ENCODE measurements around the gene TM2D3. TPM values are rescaled to one million over a fixed set of nuclear protein-coding genes. Genes with fewer than 3 reads are reported as not detected.
A peak's percentile ranks its signal among the peaks of the same experiment; 100 is the strongest.

TM2D3 gene
- total and polyA plus RNA-seq, 4 experiments from 2014 or later: 35.1 to 92.9 (median 63.3) TPM

GRCh38 chr15:101608201-101608600, 44.0 kb downstream of the TM2D3 start:
- CTCF ChIA-PET (ENCODE audit: partially characterized antibody): no interaction called here
- no peak overlapping the region for H3K27ac Mint-ChIP-seq
- peaks cover 6 to 14% of the 10 kb centered on the region in 2 donors for H3K27me3 Mint-ChIP-seq

GRCh38 chr15:101607108-101607507, 45.1 kb downstream of the TM2D3 start:
- no peak for DNase-seq
- peaks cover 0 to 7% of the 10 kb centered on the region in 2 donors for H3K36me3 Mint-ChIP-seq
- H3K4me3 ChIP-seq (ENCODE audit: low read length in 2 of 2): no peak overlapping the region
- ChIA-PET CTCF (ENCODE audit: partially characterized antibody) (no interaction called here), POLR2A (ENCODE audit: partially characterized antibody) (no interaction called here)
- no peaks in the 10 kb centered on the region for H3K4me1 Mint-ChIP-seq
- H3K27me3 ChIP-seq (ENCODE audit: insufficient read depth, low read length): no peaks in the 10 kb centered on the region
- H3K4me1 ChIP-seq (ENCODE audit: insufficient read depth, low read length): no peaks in the 10 kb centered on the region
- peaks cover 0 to 6% (median 4%) of the 10 kb centered on the region in 8 donors for H3K9me3 Mint-ChIP-seq
- no peak overlapping the region for H3K4me3 Mint-ChIP-seq
- intact Hi-C loops (cut with micrococcal nuclease): no loop called here
- H3K9me3 ChIP-seq (ENCODE audit: control insufficient read depth in 1 of 2, low read length in 2 of 2): no peaks in the 10 kb centered on the region
- no peak overlapping the region for H3K27ac Mint-ChIP-seq
- no peak overlapping the region for H3K27ac ChIP-seq (ENCODE audit: low read depth, low read length)
- no peaks in the 10 kb centered on the region for H3K36me3 ChIP-seq (ENCODE audit: insufficient read depth, low read length)
- H3K27me3 Mint-ChIP-seq: peaks cover 9 to 14% of the 10 kb centered on the region in 2 donors

More at GRCh38 chr15:101608201-101608600, 44.0 kb downstream of the TM2D3 start:
- Histone ChIP-seq H3K9me3 (ENCODE audit: control insufficient read depth in 1 of 2, low read length in 2 of 2) (no peaks in the 10 kb centered on the region), H3K4me3 (ENCODE audit: low read length in 2 of 2) (no peak overlapping the region), H3K36me3 (ENCODE audit: insufficient read depth, low read length) (no peaks in the 10 kb centered on the region), H3K27me3 (ENCODE audit: insufficient read depth, low read length) (no peaks in the 10 kb centered on the region), H3K27ac (ENCODE audit: low read depth, low read length) (no peak overlapping the region), H3K4me1 (ENCODE audit: insufficient read depth, low read length) (no peaks in the 10 kb centered on the region)
- intact Hi-C loops (cut with micrococcal nuclease): no loop called here
- Mint-ChIP-seq H3K4me1 (no peaks in the 10 kb centered on the region), H3K36me3 (peaks cover 0 to 7% of the 10 kb centered on the region in 2 donors), H3K4me3 (no peak overlapping the region), H3K9me3 (peaks cover 0 to 6% (median 4%) of the 10 kb centered on the region in 8 donors)
- POLR2A ChIA-PET (ENCODE audit: partially characterized antibody): no interaction called here
- DNase-seq: no peak

GRCh38 chr15:101604124-101604874, 47.9 kb downstream of the TM2D3 start:
- intact Hi-C loops (cut with micrococcal nuclease): no loop called here
- Histone ChIP-seq H3K4me1 (ENCODE audit: insufficient read depth, low read length) (no peaks in the 10 kb centered on the region), H3K36me3 (ENCODE audit: insufficient read depth, low read length) (no peaks in the 10 kb centered on the region), H3K4me3 (ENCODE audit: low read length in 2 of 2) (no peak overlapping the region), H3K9me3 (ENCODE audit: control insufficient read depth in 1 of 2, low read length in 2 of 2) (no peaks in the 10 kb centered on the region), H3K27me3 (ENCODE audit: insufficient read depth, low read length) (peaks cover under 1% of the 10 kb centered on the region), H3K27ac (ENCODE audit: low read depth, low read length) (no peak overlapping the region)
- H3K4me3 Mint-ChIP-seq: peak overlapping the region in 1 of 8 donors; percentile 16
- H3K36me3 Mint-ChIP-seq: peaks cover 0 to 11% of the 10 kb centered on the region in 2 donors
- peak overlapping the region in 1 of 7 donors; percentile 43 for H3K27ac Mint-ChIP-seq
- peaks cover 22 to 26% of the 10 kb centered on the region in 2 donors for H3K27me3 Mint-ChIP-seq
- H3K4me1 Mint-ChIP-seq: no peaks in the 10 kb centered on the region
- CTCF ChIA-PET (ENCODE audit: partially characterized antibody): no interaction called here
- no peak for DNase-seq
- peaks cover 0 to 12% (median 8%) of the 10 kb centered on the region in 8 donors for H3K9me3 Mint-ChIP-seq
- POLR2A ChIA-PET (ENCODE audit: partially characterized antibody): no interaction called here

- Mint-ChIP-seq H3K27me3 (peaks cover 27 to 38% of the 10 kb centered on the region in 2 donors), H3K27ac (peak overlapping the region in 1 of 7 donors; percentile 66), H3K4me1 (no peaks in the 10 kb centered on the region), H3K9me3 (peaks cover 0 to 20% (median 12%) of the 10 kb centered on the region in 8 donors), H3K4me3 (no peak overlapping the region), H3K36me3 (peaks cover 0 to 11% of the 10 kb centered on the region in 2 donors)
- DNase-seq: no peak
- Histone ChIP-seq H3K9me3 (ENCODE audit: control insufficient read depth in 1 of 2, low read length in 2 of 2) (no peaks in the 10 kb centered on the region), H3K4me3 (ENCODE audit: low read length in 2 of 2) (no peak overlapping the region), H3K27ac (ENCODE audit: low read depth, low read length) (no peak overlapping the region), H3K36me3 (ENCODE audit: insufficient read depth, low read length) (no peaks in the 10 kb centered on the region), H3K27me3 (ENCODE audit: insufficient read depth, low read length) (peaks cover 3% of the 10 kb centered on the region), H3K4me1 (ENCODE audit: insufficient read depth, low read length) (no peaks in the 10 kb centered on the region)
- ChIA-PET CTCF (ENCODE audit: partially characterized antibody) (no interaction called here), POLR2A (ENCODE audit: partially characterized antibody) (no interaction called here)
- intact Hi-C loops (cut with micrococcal nuclease): no loop called here
These were observed 49.4 kb downstream of the TM2D3 start for GRCh38 chr15:101602801-101603200.

- ChIA-PET POLR2A (ENCODE audit: partially characterized antibody) (no interaction called here), CTCF (ENCODE audit: partially characterized antibody) (no interaction called here)
- Histone ChIP-seq H3K27ac (ENCODE audit: low read depth, low read length) (no peak overlapping the region), H3K4me1 (ENCODE audit: insufficient read depth, low read length) (no peaks in the 10 kb centered on the region), H3K4me3 (ENCODE audit: low read length in 2 of 2) (no peak overlapping the region), H3K27me3 (ENCODE audit: insufficient read depth, low read length) (peaks cover 3% of the 10 kb centered on the region), H3K9me3 (ENCODE audit: control insufficient read depth in 1 of 2, low read length in 2 of 2) (no peaks in the 10 kb centered on the region), H3K36me3 (ENCODE audit: insufficient read depth, low read length) (no peaks in the 10 kb centered on the region)
- intact Hi-C loops (cut with micrococcal nuclease): no loop called here
- no peak for DNase-seq
- no peaks in the 10 kb centered on the region for H3K4me1 Mint-ChIP-seq
- H3K27me3 Mint-ChIP-seq: peaks cover 44 to 57% of the 10 kb centered on the region in 2 donors
- H3K9me3 Mint-ChIP-seq: peaks cover 4 to 41% (median 33%) of the 10 kb centered on the region in 8 donors
- no peak overlapping the region for H3K4me3 Mint-ChIP-seq
- no peak overlapping the region for H3K27ac Mint-ChIP-seq
- peaks cover 0 to 11% of the 10 kb centered on the region in 2 donors for H3K36me3 Mint-ChIP-seq
These were observed 52.1 kb downstream of the TM2D3 start for GRCh38 chr15:101600035-101600434.

GRCh38 chr15:101599091-101599490, 53.1 kb downstream of the TM2D3 start:
- ChIA-PET CTCF (ENCODE audit: partially characterized antibody) (no interaction called here), POLR2A (ENCODE audit: partially characterized antibody) (no interaction called here)
- H3K4me3 Mint-ChIP-seq: no peak overlapping the region
- no peak overlapping the region for H3K27ac Mint-ChIP-seq
- Histone ChIP-seq H3K4me1 (ENCODE audit: insufficient read depth, low read length) (no peaks in the 10 kb centered on the region), H3K27ac (ENCODE audit: low read depth, low read length) (no peak overlapping the region), H3K4me3 (ENCODE audit: low read length in 2 of 2) (no peak overlapping the region), H3K27me3 (ENCODE audit: insufficient read depth, low read length) (peaks cover 3% of the 10 kb centered on the region), H3K36me3 (ENCODE audit: insufficient read depth, low read length) (no peaks in the 10 kb centered on the region), H3K9me3 (ENCODE audit: control insufficient read depth in 1 of 2, low read length in 2 of 2) (no peaks in the 10 kb centered on the region)
- no peak for DNase-seq
- H3K9me3 Mint-ChIP-seq: peaks cover 4 to 46% (median 30%) of the 10 kb centered on the region in 8 donors
- H3K4me1 Mint-ChIP-seq: no peaks in the 10 kb centered on the region
- H3K36me3 Mint-ChIP-seq: peaks cover 0 to 4% of the 10 kb centered on the region in 2 donors
- peaks cover 42 to 50% of the 10 kb centered on the region in 2 donors for H3K27me3 Mint-ChIP-seq
- intact Hi-C loops (cut with micrococcal nuclease): no loop called here

- H3K36me3 Mint-ChIP-seq: peaks cover 0 to 4% of the 10 kb centered on the region in 2 donors
- no peak overlapping the region for H3K4me3 ChIP-seq (ENCODE audit: low read length in 2 of 2)
- ChIA-PET POLR2A (ENCODE audit: partially characterized antibody) (no interaction called here), CTCF (ENCODE audit: partially characterized antibody) (no interaction called here)
- no peak overlapping the region for H3K27ac ChIP-seq (ENCODE audit: low read depth, low read length)
- H3K4me3 Mint-ChIP-seq: no peak overlapping the region
- no peaks in the 10 kb centered on the region for H3K9me3 ChIP-seq (ENCODE audit: control insufficient read depth in 1 of 2, low read length in 2 of 2)
- peaks cover 42 to 49% of the 10 kb centered on the region in 2 donors for H3K27me3 Mint-ChIP-seq
- H3K27ac Mint-ChIP-seq: no peak overlapping the region
- intact Hi-C loops (cut with micrococcal nuclease): no loop called here
- peaks cover 3% of the 10 kb centered on the region for H3K27me3 ChIP-seq (ENCODE audit: insufficient read depth, low read length)
- H3K36me3 ChIP-seq (ENCODE audit: insufficient read depth, low read length): no peaks in the 10 kb centered on the region
- peaks cover 4 to 47% (median 30%) of the 10 kb centered on the region in 8 donors for H3K9me3 Mint-ChIP-seq
- H3K4me1 ChIP-seq (ENCODE audit: insufficient read depth, low read length): no peaks in the 10 kb centered on the region
- no peaks in the 10 kb centered on the region for H3K4me1 Mint-ChIP-seq
- no peak for DNase-seq
These were observed 54.7 kb downstream of the TM2D3 start for GRCh38 chr15:101597360-101597928.
